SK-N-SH (cell line): ENCODE data around the gene CDH11.

Source experiments
- CTCF ChIP-seq: fragments of 200-600 bp; sonication (generic); IDR thresholded peaks from 2 replicates; pipeline ENCODE4 v1.6.1; 2017; ENCODE audit warnings: antibody characterized with exemption, mild to moderate bottlenecking, moderate library complexity
- EP300 ChIP-seq, 2 experiments: IDR thresholded peaks; 2 replicates each; pipeline versions ENCODE4 v1.4.0 to v1.6.1; 2012; ENCODE audit warnings: borderline replicate concordance in 1 of 2, low read depth in 1 of 2, low read length in 1 of 2
- EZH2phosphoT487 ChIP-seq: fragments of 200-600 bp; sonication (generic); IDR thresholded peaks from 2 replicates; pipeline ENCODE4 v1.6.1; 2017; ENCODE audit warnings: low read depth, mixed run types, mild to moderate bottlenecking, antibody characterized with exemption, moderate library complexity, borderline replicate concordance
- FOSL2 ChIP-seq: IDR thresholded peaks from 2 replicates; pipeline ENCODE4 v1.4.0; 2012; ENCODE audit warnings: low read depth, mild to moderate bottlenecking, moderate library complexity, borderline replicate concordance
- MXI1 ChIP-seq: IDR thresholded peaks from 2 replicates; pipeline ENCODE4 v1.6.1; 2012; ENCODE audit warnings: mild to moderate bottlenecking, low read depth, low read length, improper control_type of control experiment
- NRF1 ChIP-seq: IDR thresholded peaks from 2 replicates; pipeline ENCODE4 v1.6.1; 2012; ENCODE audit warnings: low read depth, mild to moderate bottlenecking, low read length
- POLR2AphosphoS5 ChIP-seq: IDR thresholded peaks from 2 replicates; pipeline ENCODE4 v1.6.1; 2012; ENCODE audit warnings: low read depth, low read length
- RAD21 ChIP-seq: IDR thresholded peaks from 2 replicates; pipeline ENCODE4 v1.6.1; 2012; ENCODE audit warnings: mild to moderate bottlenecking, low read length
- REST ChIP-seq: IDR thresholded peaks from 2 replicates; pipeline ENCODE4 v1.6.1; 2012; ENCODE audit warnings: mild to moderate bottlenecking, low read depth, low read length, moderate library complexity
- RFX5 ChIP-seq: IDR thresholded peaks from 2 replicates; pipeline ENCODE4 v1.6.1; 2012; ENCODE audit warnings: mild to moderate bottlenecking, improper control_type of control experiment, low read length
- TEAD4 ChIP-seq: IDR thresholded peaks from 2 replicates; pipeline ENCODE4 v1.4.0; 2012; ENCODE audit warnings: mild to moderate bottlenecking, borderline replicate concordance; ENCODE audit not compliant: insufficient read depth
- USF2 ChIP-seq: fragments of 150-350 bp; IDR thresholded peaks from 2 replicates; pipeline ENCODE4 v1.6.1; 2017; ENCODE audit warnings: antibody characterized with exemption, low read length, low read depth, borderline replicate concordance

DNA sequence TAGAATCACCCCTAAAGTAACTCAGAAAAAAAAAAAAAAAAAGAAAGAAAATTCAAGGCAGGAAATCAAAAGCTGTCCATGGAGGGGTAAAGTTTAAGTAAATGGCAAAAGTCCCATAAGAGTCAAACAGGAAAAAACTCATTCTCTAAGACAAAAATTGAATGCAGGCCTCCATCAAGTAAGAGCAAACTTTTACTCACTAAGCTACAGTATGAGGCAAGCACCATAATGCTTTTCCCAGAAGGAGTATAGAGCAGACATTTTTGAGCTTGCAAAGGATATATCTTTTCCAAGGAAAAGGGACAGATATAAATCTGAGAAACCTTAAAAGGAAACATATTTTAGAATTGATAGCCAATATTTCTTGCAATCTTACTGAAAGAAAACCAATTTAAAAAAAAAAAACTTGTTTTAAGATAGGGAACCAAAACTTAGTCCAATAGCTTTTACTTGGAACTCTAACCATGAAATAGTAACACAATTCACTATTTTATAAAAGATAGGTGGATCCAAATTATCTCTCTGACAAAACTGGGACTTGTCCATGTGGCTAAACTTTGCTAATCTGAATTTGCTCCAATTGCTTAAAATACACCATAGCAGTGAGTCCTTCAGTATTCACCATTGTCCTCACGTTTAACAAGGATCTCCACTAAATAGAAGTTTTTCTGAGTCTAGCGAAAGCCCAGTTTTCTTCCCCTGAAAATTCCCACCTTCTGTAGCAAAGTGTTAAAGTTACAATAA lies 99.8 kb downstream of the CDH11 start:
- no peak for TF ChIP-seq RFX5
- TF ChIP-seq CTCF: no peak
- no peak for TF ChIP-seq FOSL2
- no peak for TF ChIP-seq NRF1
- TF ChIP-seq EZH2phosphoT487: no peak
- no peak for TF ChIP-seq MXI1
- no peak for TF ChIP-seq REST
- TF ChIP-seq USF2: no peak
- TF ChIP-seq RAD21: no peak
- no peak for TF ChIP-seq TEAD4
- TF ChIP-seq EP300 (IDR thresholded peaks at IDR 0.05; ENCODE audit: borderline replicate concordance in 1 of 2, low read depth in 1 of 2, low read length in 1 of 2): no peak
- no peak for TF ChIP-seq POLR2AphosphoS5
